B cell (primary cell): Measurements from ENCODE around the gene BMERB1.

ENCODE experiments used
- CTCF ChIP-seq: fragments of 200-600 bp; IDR thresholded peaks from one replicate; pipeline ENCODE4 v1.8.0; 2022; ENCODE audit warnings: antibody characterized with exemption, mild to moderate bottlenecking
- EZH2 ChIP-seq: IDR thresholded peaks from 2 replicates; pipeline ENCODE4 v1.6.1; 2012; ENCODE audit warnings: borderline replicate concordance, low read depth, mild to moderate bottlenecking, moderate library complexity, low read length; ENCODE audit not compliant: insufficient read depth, poor library complexity, severe bottlenecking

DNA sequence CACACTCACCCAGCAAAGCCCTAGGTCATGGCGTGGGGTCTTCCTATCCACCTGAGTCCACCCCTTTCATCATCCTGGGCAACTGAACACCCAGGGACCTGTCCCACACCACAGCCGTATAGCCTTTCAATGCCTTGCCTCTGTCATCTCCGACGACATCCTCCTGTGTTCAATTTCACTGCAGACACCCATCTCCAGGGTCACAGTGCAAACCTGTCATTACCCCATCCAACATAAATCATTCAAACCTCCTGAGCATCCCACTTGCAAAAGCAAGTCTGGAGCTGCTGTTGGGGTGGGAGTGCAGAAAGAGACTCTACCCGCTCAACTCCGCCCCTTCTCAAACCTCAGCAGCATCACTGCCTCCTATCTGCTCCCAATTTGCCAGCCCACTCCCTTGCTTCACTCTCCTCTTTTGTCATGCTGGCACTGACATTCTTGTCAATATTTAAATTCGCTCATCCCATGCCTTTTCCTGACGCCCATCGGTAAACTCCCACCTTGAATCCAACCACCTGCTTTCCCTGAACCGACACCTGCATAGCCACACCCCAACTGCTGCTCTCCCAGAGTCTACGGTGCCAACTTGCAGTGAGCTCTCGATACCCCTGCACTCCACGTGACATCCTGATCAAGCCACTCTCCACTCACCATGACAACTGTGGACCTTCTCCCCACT lies 171.6 kb downstream of the BMERB1 start:
- TF ChIP-seq CTCF (no peak), EZH2 (no peak)
